MCF 10A (cell line): Measurements from ENCODE around the gene GAMT. TPM values are rescaled to one million over a fixed set of nuclear protein-coding genes. Genes with fewer than 3 reads are reported as not detected.

ENCODE experiments used
- Bru-seq: library from RNA; stranded (reverse); fragments of 400-500 nt; gene quantifications from one replicate; lab custom pipeline; 2021; lab: Mats Ljungman, UMichigan
- BruChase-seq, 2 experiments: library from RNA; stranded (reverse); fragments of 400-500 nt; gene quantifications; one replicate each; lab custom pipeline; 2021; lab: Mats Ljungman, UMichigan
- BruUV-seq: library from RNA; stranded (reverse); fragments of 400-500 nt; replicated peaks from 2 replicates; lab custom pipeline; 2021; lab: Mats Ljungman, UMichigan
- CTCF ChIA-PET: fragments of 300-600 bp; sonication (Branson Sonifier 250); formaldehyde crosslinking; extraction: SDS; loops from one replicate; lab custom pipeline; 2021; ENCODE audit warnings: antibody characterized with exemption, inconsistent platforms; lab: Yijun Ruan, JAX
- POLR2A ChIA-PET: fragments of 300-600, 350-650 bp; sonication (Branson Sonifier 250); formaldehyde crosslinking; extraction: SDS; loops from one replicate; lab custom pipeline; 2020; ENCODE audit warnings: antibody characterized with exemption, inconsistent platforms; lab: Yijun Ruan, JAX
- DNase-seq: peaks from one replicate; pipeline ENCODE4 v3.0.0-alpha.2; 2018; ENCODE audit not compliant: unreplicated experiment
- H3K27ac Mint-ChIP-seq: one replicate; pipeline ENCODE4 v1.8.0; 2022; ENCODE audit warnings: mild to moderate bottlenecking, low read depth, mixed read lengths; ENCODE audit not compliant: unreplicated experiment
- H3K27me3 Mint-ChIP-seq: one replicate; pipeline ENCODE4 v1.8.0; 2022; ENCODE audit warnings: mixed read lengths; ENCODE audit not compliant: insufficient read depth, unreplicated experiment
- H3K36me3 Mint-ChIP-seq: one replicate; pipeline ENCODE4 v1.8.0; 2022; ENCODE audit warnings: mild to moderate bottlenecking, moderate library complexity, mixed read lengths; ENCODE audit not compliant: insufficient read depth, unreplicated experiment
- H3K4me1 Mint-ChIP-seq: one replicate; pipeline ENCODE4 v1.8.0; 2022; ENCODE audit warnings: mixed read lengths; ENCODE audit not compliant: insufficient read depth, unreplicated experiment
- H3K4me3 Mint-ChIP-seq: one replicate; pipeline ENCODE4 v1.8.0; 2022; ENCODE audit warnings: mild to moderate bottlenecking, moderate library complexity, mixed read lengths; ENCODE audit not compliant: unreplicated experiment
- H3K9me3 Mint-ChIP-seq: one replicate; pipeline ENCODE4 v1.8.0; 2022; ENCODE audit warnings: mixed read lengths; ENCODE audit not compliant: unreplicated experiment
- intact Hi-C: fragments of 100-400 bp; cut with micrococcal nuclease; formaldehyde crosslinking; loops from 2 replicates; pipeline ENCODE4 v1.14.1; 2022
- long read RNA-seq: library from polyadenylated mRNA; stranded (forward); transcript quantifications from one replicate; pipeline ENCODE4 v2.0.0, GENCODE V29; 2022
- total RNA-seq: library from RNA; stranded (reverse); gene quantifications from 2 replicates; pipeline ENCODE4 v1.2.3, GENCODE V29; 2022
- TF ChIP-seq, protein P1 (sequence below): fragments of 200-600 bp; IDR thresholded peaks from one replicate; pipeline ENCODE4 v1.8.0; 2022; ENCODE audit warnings: antibody characterized with exemption, mild to moderate bottlenecking; ENCODE audit not compliant: unreplicated experiment

GAMT gene
- 3.2 and 7.0 TPM in 2 replicates for total RNA-seq
- Bru-seq, nascent RNA, result percentile 23 among the genes with signal in this experiment
- BruChase-seq, experiment 1, labeled RNA remaining after a 6-hour chase, result percentile 19 among the genes with signal in this experiment
- percentile 19 among the genes with signal in this experiment for BruChase-seq, experiment 2, labeled RNA remaining after a 2-hour chase
- long read RNA-seq, transcript GAMT-201 (6 exons, 1,121 nt), result major isoform, 12 of 13 reads
- long read RNA-seq, partial matches to known transcripts, result 0 of 13 reads
- long read RNA-seq, other reads (novel, unspliced or antisense), result 1 of 13 reads

DNA sequence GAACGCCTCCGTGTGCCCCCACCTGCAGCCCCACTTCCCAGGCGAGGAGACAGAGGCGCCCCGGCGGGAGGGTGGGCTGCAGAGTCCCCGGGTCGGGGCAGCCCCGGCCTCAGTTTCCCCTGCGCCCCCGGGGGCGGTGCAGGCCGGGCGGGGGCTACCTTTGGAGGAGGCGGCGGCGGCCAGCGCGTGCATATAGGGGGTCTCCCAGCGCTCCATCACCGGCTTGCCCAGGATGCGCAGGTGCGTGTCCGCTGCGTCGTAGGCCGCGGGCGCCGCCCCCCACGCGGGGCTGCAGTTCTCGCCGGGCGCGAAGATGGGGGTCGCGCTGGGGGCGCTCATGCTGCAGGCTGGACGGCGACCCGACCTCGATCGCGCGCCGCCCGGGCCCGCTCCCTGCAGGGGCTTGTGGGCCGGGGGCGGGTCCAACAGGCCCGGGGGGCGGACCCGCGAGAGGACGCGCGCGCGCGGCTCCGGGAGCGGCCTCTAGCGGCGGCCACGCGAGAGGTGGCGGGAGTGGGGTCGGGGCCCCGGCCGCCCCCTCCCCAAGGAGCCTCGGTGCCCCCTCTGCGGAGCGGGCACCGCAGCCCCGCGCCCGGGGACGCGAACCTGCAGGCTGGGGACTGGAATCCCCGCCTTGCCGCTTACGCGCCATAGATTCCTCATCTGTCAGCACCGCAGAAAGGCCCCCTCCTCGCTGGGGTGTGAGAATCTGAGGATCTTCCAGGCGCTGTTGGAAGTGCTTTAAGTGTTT lies at the start of gene GAMT:
TSS of gene GAMT (minus strand) at position 405 of the 751 bp plus-strand sequence. CDS start at position 339, 66 bp downstream.
- peak within 1 kb of the TSS; percentile 21 for H3K4me3 Mint-ChIP-seq

DNA sequence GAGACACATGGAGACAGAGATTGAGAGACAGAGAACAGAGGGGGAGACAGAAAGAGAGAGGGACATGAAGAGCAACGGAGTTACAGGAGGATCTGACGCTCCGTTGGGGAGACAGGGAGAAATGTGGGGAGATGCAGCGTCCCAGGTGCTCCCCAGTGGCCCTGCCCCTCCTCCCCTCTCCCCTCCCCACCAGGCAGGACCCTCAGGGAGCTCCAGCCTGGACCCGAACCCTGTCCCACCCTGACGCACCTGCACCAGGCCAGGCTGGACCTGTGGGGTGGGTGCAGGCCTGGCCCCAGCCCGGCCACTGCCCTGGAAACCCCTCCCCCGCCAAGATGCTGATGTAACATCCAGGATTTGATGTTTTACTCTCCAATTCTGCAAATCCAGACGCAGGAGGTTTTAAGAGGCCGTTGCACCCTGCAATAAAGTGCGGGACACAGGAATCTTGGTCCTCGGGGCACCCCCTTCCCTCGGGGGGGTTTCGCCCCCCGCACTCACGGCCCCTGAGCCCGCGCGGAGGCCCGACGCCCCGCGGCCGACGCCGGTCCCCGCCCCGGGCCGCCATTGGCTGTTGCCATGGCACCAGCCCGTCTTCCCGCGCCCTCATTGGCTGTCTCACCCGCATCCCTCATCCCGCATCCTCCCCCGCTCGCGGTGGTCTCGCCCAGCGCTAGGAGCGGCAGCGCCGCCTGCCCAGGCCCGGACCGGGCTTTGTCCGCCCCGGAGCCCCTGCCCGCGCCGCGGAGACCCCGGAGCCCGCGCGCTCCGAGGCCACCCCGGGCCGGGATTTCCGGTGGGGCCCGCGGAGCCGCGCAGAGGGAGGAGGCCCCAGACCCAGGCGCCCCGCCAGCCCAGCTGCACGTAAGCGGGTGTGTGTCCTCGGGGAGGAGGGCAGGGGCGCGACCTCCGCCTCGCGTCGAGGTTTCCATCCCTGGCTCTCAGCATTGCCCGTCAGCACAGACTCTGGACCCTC lies 48.4 kb upstream of the GAMT start, which contains the start of gene APC2:
TSS of gene APC2 (plus strand) at position 655 of the 976 bp plus-strand sequence. CDS start 2,881 bp downstream, outside the sequence.
- H3K27me3 Mint-ChIP-seq, result peaks cover 43% of the 10 kb centered on the region
- no peaks in the 10 kb centered on the region for H3K9me3 Mint-ChIP-seq
- intact Hi-C loops, result no loop called here
- H3K4me1 Mint-ChIP-seq, result no peaks in the 10 kb centered on the region
- no peak for DNase-seq
- H3K36me3 Mint-ChIP-seq, result peaks cover 10% of the 10 kb centered on the region
- no TSS peak for BruUV-seq
- POLR2A ChIA-PET, result interaction anchor here (1.2 kb wide), 1 partner anchor 8 kb away, joined by 4 read pairs; no protein-coding TSS in a partner anchor
- H3K27ac Mint-ChIP-seq, result no peak within 1 kb of the TSS
- CTCF ChIA-PET, result no interaction called here
- H3K4me3 Mint-ChIP-seq, result no peak within 1 kb of the TSS
- TF ChIP-seq, protein P1, sequence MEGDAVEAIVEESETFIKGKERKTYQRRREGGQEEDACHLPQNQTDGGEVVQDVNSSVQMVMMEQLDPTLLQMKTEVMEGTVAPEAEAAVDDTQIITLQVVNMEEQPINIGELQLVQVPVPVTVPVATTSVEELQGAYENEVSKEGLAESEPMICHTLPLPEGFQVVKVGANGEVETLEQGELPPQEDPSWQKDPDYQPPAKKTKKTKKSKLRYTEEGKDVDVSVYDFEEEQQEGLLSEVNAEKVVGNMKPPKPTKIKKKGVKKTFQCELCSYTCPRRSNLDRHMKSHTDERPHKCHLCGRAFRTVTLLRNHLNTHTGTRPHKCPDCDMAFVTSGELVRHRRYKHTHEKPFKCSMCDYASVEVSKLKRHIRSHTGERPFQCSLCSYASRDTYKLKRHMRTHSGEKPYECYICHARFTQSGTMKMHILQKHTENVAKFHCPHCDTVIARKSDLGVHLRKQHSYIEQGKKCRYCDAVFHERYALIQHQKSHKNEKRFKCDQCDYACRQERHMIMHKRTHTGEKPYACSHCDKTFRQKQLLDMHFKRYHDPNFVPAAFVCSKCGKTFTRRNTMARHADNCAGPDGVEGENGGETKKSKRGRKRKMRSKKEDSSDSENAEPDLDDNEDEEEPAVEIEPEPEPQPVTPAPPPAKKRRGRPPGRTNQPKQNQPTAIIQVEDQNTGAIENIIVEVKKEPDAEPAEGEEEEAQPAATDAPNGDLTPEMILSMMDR, result no peak

More for the DNA sequence above, at the start of gene GAMT:
- intact Hi-C loops, result no loop called here
- no peaks in the 10 kb centered on the region for H3K27me3 Mint-ChIP-seq
- CTCF ChIA-PET, result no interaction called here
- peak within 1 kb of the TSS; percentile 17 for H3K27ac Mint-ChIP-seq
- TF ChIP-seq, protein P1, result peak; percentile 13
- H3K4me1 Mint-ChIP-seq, result peaks cover 11% of the 10 kb centered on the region
- H3K36me3 Mint-ChIP-seq, result no peaks in the 10 kb centered on the region
- BruUV-seq, result no TSS peak
- POLR2A ChIA-PET, result interaction anchor here (0.9 to 1.4 kb wide), 2 partner anchors 15 to 148 kb away, joined by 3 read pairs; no protein-coding TSS in a partner anchor
- H3K9me3 Mint-ChIP-seq, result no peaks in the 10 kb centered on the region
- DNase-seq, result no peak

DNA sequence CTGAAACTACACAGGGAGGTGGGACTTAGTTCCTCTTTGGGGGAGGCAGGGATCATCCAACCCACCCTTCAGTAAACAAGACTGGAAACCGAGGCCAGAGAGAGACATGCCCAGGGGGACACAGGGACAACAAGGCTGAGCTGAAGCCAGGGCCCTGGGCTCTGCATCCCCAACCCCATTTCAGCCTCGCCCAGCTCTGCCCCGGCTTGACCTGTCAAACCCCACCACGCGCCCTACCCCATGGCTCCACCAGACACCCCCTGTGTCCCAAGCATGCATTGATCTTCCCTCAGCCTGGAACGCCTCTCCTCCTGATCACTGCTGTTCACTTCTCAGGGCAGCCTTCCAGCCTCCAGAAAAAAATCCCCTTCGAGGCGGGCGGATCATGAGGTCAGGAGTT lies 46.6 kb upstream of the GAMT start:
- peaks cover 21% of the 10 kb centered on the region for H3K36me3 Mint-ChIP-seq
- TF ChIP-seq, protein P1, result no peak
- intact Hi-C loops, result no loop called here
- DNase-seq, result no peak
- peaks cover 43% of the 10 kb centered on the region for H3K27me3 Mint-ChIP-seq
- no peak overlapping the region for H3K4me3 Mint-ChIP-seq
- ChIA-PET CTCF (no interaction called here), POLR2A (no interaction called here)
- no peak overlapping the region for H3K27ac Mint-ChIP-seq
- H3K4me1 Mint-ChIP-seq, result peaks cover under 1% of the 10 kb centered on the region
- H3K9me3 Mint-ChIP-seq, result no peaks in the 10 kb centered on the region
- BruUV-seq, result no TSS peak
